HUES64 (cell line): ENCODE measurements around the gene WDHD1.
"Not testable (repeated sequence)": the region's sequence is repeated elsewhere in the genome, so short reads cannot be mapped to it uniquely, and the experiment has no call there.

Experiments used
- H3K27ac ChIP-seq: 2 replicates; pipeline ENCODE4 v1.7.0; 2013; ENCODE audit warnings: low read depth, low read length, inconsistent platforms
- H3K27me3 ChIP-seq: 2 replicates; pipeline ENCODE4 v1.6.1; 2013; ENCODE audit warnings: mild to moderate bottlenecking, low read length; ENCODE audit not compliant: insufficient read depth
- H3K36me3 ChIP-seq: 2 replicates; pipeline ENCODE4 v1.6.1; 2013; ENCODE audit warnings: mild to moderate bottlenecking, low read length; ENCODE audit not compliant: insufficient read depth
- H3K4me1 ChIP-seq: 2 replicates; pipeline ENCODE4 v1.6.1; 2013; ENCODE audit warnings: mild to moderate bottlenecking, low read length, moderate library complexity; ENCODE audit not compliant: insufficient read depth
- H3K4me3 ChIP-seq: 2 replicates; pipeline ENCODE4 v1.5.1; 2013; ENCODE audit warnings: mild to moderate bottlenecking, low read length, moderate library complexity
- H3K9ac ChIP-seq: 2 replicates; pipeline ENCODE4 v1.6.1; 2013; ENCODE audit warnings: mild to moderate bottlenecking, low read depth, low read length
- H3K9me3 ChIP-seq: 2 replicates; pipeline ENCODE4 v1.6.1; 2013; ENCODE audit warnings: low read depth, low read length; ENCODE audit not compliant: insufficient read depth
- WGBS: fragments of 150-250, 120-280 bp; methylation state at CpG from one replicate; pipeline ENCODE4 v1.1.7; 2013; ENCODE audit warnings: missing lambda C conversion rate; 5-methylcytosine and 5-hydroxymethylcytosine counted together

The WDHD1 gene

GRCh38 chr14:54927551-54927950 is 99.3 kb downstream of the WDHD1 start:
- Histone ChIP-seq H3K36me3 (no peaks in the 10 kb centered on the region), H3K9ac (no peak overlapping the region), H3K9me3 (no peaks in the 10 kb centered on the region), H3K4me3 (no peak overlapping the region), H3K4me1 (no peaks in the 10 kb centered on the region), H3K27ac (no peak overlapping the region), H3K27me3 (no peaks in the 10 kb centered on the region)
- 100% methylated on average over 1 of the region's 1 CpG for WGBS

- H3K27me3 ChIP-seq, H3K9me3 ChIP-seq, H3K4me1 ChIP-seq, H3K9ac ChIP-seq, H3K27ac ChIP-seq, H3K4me3 ChIP-seq, H3K36me3 ChIP-seq: not testable (repeated sequence)
- WGBS: 95% methylated on average over 5 of the region's 5 CpGs
These were observed 100.3 kb downstream of the WDHD1 start for GRCh38 chr14:54926570-54926969.

GRCh38 chr14:54922598-54922997 is 104.3 kb downstream of the WDHD1 start:
- no peak overlapping the region for H3K27ac ChIP-seq
- H3K4me1 ChIP-seq: no peaks in the 10 kb centered on the region
- no peak overlapping the region for H3K9ac ChIP-seq
- H3K4me3 ChIP-seq: no peak overlapping the region
- no peaks in the 10 kb centered on the region for H3K9me3 ChIP-seq
- no peaks in the 10 kb centered on the region for H3K27me3 ChIP-seq
- H3K36me3 ChIP-seq: no peaks in the 10 kb centered on the region
- WGBS: 84% methylated on average over 3 of the region's 3 CpGs

GRCh38 chr14:54920052-54920451 is 106.8 kb downstream of the WDHD1 start:
- Histone ChIP-seq H3K9me3 (no peaks in the 10 kb centered on the region), H3K27me3 (no peaks in the 10 kb centered on the region), H3K9ac (no peak overlapping the region), H3K4me1 (no peaks in the 10 kb centered on the region), H3K27ac (no peak overlapping the region), H3K4me3 (no peak overlapping the region), H3K36me3 (no peaks in the 10 kb centered on the region)
- 88% methylated on average over 1 of the region's 1 CpG for whole genome bisulfite sequencing

GRCh38 chr14:54919330-54919729 is 107.6 kb downstream of the WDHD1 start:
- no peaks in the 10 kb centered on the region for H3K36me3 ChIP-seq
- H3K4me3 ChIP-seq: no peak overlapping the region
- H3K9ac ChIP-seq: no peak overlapping the region
- H3K9me3 ChIP-seq: no peaks in the 10 kb centered on the region
- no peaks in the 10 kb centered on the region for H3K27me3 ChIP-seq
- H3K4me1 ChIP-seq: no peaks in the 10 kb centered on the region
- H3K27ac ChIP-seq: no peak overlapping the region

GRCh38 chr14:54918427-54918826 is 108.5 kb downstream of the WDHD1 start:
- Histone ChIP-seq H3K9ac (no peak overlapping the region), H3K4me1 (no peaks in the 10 kb centered on the region), H3K27ac (no peak overlapping the region), H3K36me3 (no peaks in the 10 kb centered on the region), H3K9me3 (no peaks in the 10 kb centered on the region), H3K27me3 (no peaks in the 10 kb centered on the region), H3K4me3 (no peak overlapping the region)
- WGBS: 86% methylated on average over 5 of the region's 5 CpGs

- Histone ChIP-seq H3K27me3 (no peaks in the 10 kb centered on the region), H3K4me3 (no peak overlapping the region), H3K9ac (no peak overlapping the region), H3K9me3 (no peaks in the 10 kb centered on the region), H3K27ac (no peak overlapping the region), H3K36me3 (no peaks in the 10 kb centered on the region), H3K4me1 (no peaks in the 10 kb centered on the region)
- WGBS: no CpG with 5 or more reads among the region's 1 CpG
These were observed 110.8 kb downstream of the WDHD1 start for GRCh38 chr14:54916101-54916500.

GRCh38 chr14:54909817-54910558 is 116.9 kb downstream of the WDHD1 start:
- Histone ChIP-seq H3K9me3 (no peaks in the 10 kb centered on the region), H3K4me3 (no peak overlapping the region), H3K27ac (no peak overlapping the region), H3K36me3 (no peaks in the 10 kb centered on the region), H3K9ac (no peak overlapping the region), H3K27me3 (peaks cover 3% of the 10 kb centered on the region; the same call in 1 of the 2 replicates), H3K4me1 (peaks cover 5% of the 10 kb centered on the region; the same call in 1 of the 2 replicates)
- 95% methylated on average over 4 of the region's 5 CpGs for WGBS

- not testable (repeated sequence) for H3K9ac ChIP-seq
- 94% methylated on average over 2 of the region's 4 CpGs for WGBS
These were observed 117.9 kb downstream of the WDHD1 start for GRCh38 chr14:54908973-54909372.

GRCh38 chr14:54908190-54908589 is 118.7 kb downstream of the WDHD1 start:
- peaks cover 5% of the 10 kb centered on the region; the same call in 1 of the 2 replicates for H3K4me1 ChIP-seq
- no peak overlapping the region for H3K27ac ChIP-seq
- H3K36me3 ChIP-seq: no peaks in the 10 kb centered on the region
- H3K4me3 ChIP-seq: no peak overlapping the region
- no peak overlapping the region for H3K9ac ChIP-seq
- no peaks in the 10 kb centered on the region for H3K9me3 ChIP-seq
- H3K27me3 ChIP-seq: peaks cover 13% of the 10 kb centered on the region; the same call in 1 of the 2 replicates
- WGBS: 91% methylated on average over 3 of the region's 4 CpGs

More at GRCh38 chr14:54908973-54909372, 117.9 kb downstream of the WDHD1 start:
- not testable (repeated sequence) for H3K27me3 ChIP-seq, H3K9me3 ChIP-seq, H3K4me1 ChIP-seq, H3K4me3 ChIP-seq, H3K36me3 ChIP-seq, H3K27ac ChIP-seq

GRCh38 chr14:54906075-54906474 is 120.8 kb downstream of the WDHD1 start:
- Histone ChIP-seq H3K4me3 (no peak overlapping the region), H3K4me1 (peaks cover 5% of the 10 kb centered on the region), H3K9ac (no peak overlapping the region), H3K27me3 (peaks cover 30% of the 10 kb centered on the region), H3K36me3 (no peaks in the 10 kb centered on the region), H3K27ac (no peak overlapping the region), H3K9me3 (no peaks in the 10 kb centered on the region)
